Inferior parietal cortex (tissue), 1 donor: ENCODE results near the gene PCOLCE2.

Source experiments
- DNase-seq: peaks from one replicate; pipeline ENCODE4 v3.0.0-alpha.2; 2016; ENCODE audit errors: extremely low spot score

Gene PCOLCE2, protein sequence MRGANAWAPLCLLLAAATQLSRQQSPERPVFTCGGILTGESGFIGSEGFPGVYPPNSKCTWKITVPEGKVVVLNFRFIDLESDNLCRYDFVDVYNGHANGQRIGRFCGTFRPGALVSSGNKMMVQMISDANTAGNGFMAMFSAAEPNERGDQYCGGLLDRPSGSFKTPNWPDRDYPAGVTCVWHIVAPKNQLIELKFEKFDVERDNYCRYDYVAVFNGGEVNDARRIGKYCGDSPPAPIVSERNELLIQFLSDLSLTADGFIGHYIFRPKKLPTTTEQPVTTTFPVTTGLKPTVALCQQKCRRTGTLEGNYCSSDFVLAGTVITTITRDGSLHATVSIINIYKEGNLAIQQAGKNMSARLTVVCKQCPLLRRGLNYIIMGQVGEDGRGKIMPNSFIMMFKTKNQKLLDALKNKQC

DNA sequence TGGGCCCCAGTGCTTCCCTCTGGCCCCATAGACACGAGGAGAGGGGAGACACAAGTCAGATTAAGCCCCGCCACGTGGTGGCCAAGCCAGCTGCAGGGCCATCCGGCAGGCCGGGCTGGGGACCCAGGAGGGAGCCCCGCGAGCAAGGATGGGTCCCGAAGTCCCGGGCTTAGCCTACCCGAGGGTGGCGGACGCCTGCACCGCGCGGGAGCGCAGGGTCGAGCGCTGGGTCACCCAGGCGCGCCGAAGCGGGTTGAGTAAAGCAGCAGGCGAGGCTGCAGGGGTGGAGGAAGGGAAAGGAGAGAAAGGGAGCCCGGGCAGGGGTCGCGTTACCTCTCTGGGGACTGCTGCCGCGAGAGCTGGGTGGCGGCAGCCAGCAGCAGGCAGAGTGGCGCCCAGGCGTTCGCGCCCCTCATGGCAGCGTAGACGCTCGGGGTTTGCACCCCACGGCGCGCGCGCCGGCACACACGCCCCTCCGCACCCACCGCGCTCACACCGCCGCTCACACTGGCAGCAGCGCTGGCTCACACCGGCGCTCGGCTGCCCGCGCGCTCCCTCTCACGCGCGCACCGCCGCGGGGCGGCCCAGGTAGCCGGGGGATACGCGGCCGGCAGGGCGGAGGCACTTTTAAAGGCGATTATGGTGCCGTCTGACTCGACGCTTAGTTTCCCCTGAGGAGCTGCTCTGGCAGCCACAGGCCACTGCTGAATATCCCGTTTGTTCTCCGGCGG, at the start of gene PCOLCE2:
PCOLCE2 (minus strand) TSS at position 603 of the 731 bp plus-strand sequence; CDS start at position 416, 187 bp downstream.
- no peak for DNase-seq

DNA sequence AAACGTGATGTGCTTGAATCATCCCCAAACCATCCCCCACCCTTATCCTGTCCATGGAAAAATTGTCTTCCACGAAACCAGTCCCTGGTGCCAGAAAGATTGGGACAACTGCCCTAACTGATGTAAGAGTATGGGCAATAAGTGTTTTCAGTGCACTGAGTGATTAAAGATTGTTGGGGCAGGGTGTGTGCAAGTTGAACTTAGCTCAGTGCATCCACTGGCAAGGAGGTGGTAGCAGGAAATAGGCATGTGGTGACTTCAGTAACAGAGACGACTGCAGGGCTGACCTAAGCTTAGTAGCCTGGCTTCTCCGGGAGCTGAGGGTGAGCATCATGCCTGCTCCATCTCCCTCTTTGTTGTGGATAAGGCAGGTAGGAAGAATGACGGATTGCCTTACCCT, 47.1 kb upstream of the PCOLCE2 start:
- DNase-seq: no peak

DNA sequence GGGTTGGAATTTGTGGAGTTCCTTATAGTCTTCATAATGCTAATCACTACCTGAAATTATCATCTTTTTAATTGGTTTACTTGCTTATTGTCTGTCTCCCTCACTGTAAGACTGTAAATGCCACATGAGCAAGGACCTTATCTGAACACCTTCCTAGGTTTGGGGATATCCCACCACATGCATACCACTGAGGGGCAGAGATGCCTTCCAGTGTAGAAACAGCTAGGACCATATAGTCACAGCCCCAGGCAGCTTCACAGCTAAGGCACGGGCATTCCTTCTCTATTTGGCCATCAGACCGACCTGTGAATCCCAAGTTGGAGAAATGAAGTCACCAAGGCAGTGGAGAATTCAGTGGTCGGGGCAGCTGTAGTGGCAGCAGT, 46.0 kb upstream of the PCOLCE2 start:
- no peak for DNase-seq

DNA sequence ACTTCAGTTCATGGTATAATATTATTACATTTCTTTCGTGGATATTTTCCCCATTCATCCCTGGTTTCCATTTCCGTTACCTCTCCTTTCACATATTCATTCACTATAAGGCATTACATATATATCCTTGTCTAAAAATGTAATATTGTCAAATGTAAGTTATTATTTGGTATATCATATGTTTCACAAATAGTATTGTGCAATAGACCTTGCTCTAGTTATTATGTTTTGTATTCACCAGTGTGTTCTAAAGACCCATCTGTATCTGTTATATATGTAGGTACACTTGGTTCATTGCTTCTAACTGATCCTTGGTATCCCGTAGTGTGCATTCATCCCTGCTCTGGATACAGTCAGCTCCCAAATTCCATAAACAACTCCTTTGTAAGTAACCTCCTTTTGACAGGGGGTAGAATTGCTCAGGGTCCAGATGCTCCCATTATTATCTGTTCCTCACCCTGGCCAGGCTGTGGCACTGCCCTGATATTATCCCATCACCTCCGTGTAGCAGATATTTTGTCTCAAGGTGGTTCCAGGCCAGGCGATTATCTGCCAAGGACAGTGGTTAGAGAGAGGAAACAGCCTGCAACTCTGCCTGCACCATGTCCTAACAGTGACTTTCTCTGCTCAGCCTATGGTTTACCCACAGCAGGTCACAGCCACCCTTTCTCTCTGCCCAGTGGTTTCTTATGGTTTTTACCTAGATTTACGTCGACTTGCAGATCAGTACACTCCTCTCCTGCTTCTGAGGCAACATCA, 45.4 kb upstream of the PCOLCE2 start:
- DNase-seq: no peak

DNA sequence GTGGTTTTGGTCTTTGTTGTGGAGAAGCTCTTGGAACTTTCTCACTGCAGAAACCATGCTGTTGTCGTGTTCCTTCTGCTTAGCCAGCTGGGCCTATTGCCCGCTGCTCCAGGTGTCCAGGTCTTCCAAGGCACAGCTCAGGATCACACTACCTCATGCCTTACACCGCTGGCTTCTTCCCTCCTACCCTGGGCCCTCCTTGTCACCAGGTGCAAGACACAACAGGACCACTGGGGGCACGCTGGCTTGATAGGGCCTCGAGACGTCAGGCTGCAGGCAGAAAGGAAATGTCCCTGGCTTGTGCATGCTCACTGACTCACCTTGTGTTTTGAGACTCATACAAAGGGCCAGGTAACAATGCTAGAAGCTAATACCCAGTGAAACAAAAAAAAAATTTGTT, 42.3 kb upstream of the PCOLCE2 start:
- DNase-seq: no peak

DNA sequence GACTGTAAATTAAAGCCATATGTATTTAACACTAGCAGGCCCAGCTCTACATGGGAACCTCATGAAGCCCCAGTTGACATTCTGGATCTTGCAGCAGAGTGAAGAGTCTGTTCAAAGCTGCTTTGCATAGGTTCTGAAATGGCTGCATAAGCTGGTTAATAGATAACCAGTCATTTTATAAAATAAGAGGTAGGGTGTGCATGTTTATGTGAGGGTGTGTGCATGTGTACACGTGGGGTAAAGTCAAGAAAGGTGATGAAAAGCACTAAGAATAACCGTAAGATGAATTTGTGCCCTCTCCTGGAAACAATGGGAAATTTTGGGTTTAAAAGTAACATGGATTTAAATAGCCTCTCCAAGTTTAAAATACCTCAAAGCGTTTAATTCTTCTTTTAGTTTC, 41.6 kb upstream of the PCOLCE2 start:
- no peak for DNase-seq

DNA sequence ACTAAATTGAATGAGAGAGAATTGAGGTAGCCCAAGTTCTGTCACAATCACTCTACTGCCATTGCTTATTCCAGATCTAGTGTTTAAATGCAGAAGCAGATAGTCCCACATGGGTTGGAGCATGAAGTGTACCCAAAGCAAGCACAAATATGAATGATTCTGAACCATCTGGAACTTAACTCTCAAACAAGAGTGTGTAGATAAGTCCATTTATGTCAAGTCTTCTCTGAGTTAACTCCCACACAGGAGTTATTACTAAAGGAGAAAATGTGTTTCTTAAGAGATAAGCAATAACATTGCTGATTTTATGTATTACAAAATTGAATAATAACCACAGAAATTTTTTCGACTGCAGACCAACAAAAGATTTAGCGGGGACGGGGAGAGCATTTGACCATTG, 41.0 kb upstream of the PCOLCE2 start:
- DNase-seq: no peak

DNA sequence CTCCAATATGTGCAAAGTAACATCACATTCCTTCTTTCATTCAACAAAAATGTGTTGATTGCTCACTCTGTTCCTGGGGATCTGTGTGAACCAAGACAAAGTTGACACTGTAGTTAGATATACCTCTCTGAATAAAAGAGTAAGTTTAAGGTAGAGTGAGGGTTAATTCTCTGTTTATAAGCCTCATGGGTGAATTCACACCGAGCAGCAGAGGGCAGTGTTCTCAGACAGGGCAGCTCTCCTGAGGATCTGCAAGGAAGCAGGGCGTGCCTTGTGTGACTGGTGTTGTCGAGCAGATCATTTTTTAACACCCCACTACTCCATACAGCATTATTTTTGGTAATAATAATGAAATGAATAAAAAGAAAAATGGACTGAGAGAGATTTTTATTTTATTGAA, 40.2 kb upstream of the PCOLCE2 start:
- DNase-seq: peak; percentile 17

DNA sequence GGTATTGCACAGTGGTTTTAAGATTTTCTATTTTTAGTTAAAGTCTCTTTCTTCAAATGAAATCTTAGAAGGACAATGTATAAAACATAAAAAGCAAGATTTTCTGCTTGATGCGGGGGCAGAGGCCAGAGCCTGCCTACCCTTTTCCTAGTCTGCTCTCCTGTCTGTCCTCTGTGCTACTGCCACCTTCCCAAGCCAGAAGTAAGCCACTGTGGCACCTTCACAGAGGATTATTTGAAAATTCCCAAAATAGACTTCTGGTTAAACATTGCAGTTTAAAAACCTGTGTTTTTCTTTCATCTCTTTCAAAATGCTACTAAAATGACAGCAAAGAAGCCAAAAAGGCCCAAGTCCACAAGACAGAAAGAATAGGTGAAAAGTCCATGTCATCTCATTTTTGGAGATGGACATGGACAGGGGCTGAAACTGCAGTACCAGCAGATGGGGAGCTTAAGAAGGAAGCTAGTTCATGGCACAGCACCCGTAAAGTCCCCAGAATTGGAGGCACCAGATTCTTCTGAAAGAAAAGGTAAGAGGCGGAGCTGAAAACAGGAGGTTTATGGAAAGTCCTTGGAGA, 37.6 kb upstream of the PCOLCE2 start:
- DNase-seq: no peak

DNA sequence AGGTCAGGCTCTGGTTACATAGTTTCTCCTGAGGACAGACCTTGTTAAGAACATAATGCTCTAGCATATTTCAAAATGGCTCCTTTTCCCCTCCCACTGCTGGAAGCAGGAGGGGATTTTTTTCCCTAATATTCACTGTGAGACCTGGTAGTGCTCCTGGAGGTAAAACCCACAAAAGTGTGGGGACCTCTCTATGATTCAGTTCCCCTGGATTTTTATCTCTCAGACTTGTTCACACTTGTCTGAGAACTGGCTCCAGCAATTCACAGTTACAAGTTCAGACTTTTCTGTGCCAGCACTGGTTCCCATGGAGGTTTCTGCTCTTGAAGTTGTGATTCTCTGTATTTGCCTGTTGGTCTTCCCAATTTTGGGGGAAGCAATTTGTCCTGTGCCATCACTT, 36.3 kb upstream of the PCOLCE2 start:
- DNase-seq: no peak

DNA sequence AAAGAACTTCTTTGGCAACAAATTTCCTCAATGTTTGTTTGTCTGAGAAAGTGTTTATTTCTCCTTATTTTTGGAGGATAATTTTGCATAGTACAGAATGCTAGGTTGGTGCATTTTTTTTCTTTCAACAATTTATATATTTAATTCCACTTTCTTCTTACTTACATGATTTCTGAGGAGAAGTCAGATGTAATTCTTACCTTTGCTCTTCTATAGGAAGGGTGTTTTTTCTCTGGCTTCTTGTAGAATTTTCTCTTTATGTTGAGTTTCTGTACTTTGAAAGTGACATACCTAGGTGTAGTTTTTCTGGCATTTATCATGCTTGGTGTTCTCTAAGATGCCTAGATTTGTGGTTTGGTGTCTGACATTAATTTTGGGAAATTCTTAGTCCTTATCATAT, 34.8 kb upstream of the PCOLCE2 start:
- no peak for DNase-seq

DNA sequence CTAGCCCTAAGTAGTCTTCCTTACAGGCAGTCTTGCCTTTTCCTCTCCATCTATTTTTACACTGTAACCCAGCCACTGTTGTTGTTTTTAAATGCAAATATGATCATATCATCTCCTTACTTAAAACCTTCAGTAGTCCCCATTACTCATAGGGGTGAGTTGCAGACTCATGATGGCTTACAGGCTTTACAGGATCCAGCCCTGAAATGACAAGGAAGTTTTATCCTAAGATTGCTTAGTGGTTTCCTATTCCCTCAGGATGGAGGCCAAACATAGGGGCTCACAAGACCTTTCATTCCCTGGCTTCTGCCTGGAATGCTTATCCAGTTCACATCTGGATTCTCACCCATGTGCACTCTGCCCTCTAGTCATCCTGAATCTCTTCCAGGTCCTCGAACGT, 27.7 kb upstream of the PCOLCE2 start:
- DNase-seq: no peak

DNA sequence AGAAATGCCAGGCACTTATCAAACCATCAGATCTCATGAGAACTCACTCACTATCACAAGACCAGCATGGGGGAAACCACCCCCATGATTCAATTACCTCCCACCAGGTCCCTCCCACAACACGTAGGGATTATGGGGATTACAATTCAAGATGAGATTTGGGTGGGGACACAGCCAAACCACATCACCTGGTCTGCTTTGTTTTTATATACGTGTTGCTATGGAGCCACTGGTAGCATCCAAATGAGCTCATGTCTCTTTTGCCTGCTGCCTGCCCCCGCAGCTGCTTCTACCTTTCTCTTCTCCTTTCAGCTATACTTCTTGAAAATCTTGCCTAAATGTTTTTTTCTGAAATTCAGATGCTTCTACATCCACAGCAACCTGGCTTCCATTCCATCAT, 26.8 kb upstream of the PCOLCE2 start:
- no peak for DNase-seq

DNA sequence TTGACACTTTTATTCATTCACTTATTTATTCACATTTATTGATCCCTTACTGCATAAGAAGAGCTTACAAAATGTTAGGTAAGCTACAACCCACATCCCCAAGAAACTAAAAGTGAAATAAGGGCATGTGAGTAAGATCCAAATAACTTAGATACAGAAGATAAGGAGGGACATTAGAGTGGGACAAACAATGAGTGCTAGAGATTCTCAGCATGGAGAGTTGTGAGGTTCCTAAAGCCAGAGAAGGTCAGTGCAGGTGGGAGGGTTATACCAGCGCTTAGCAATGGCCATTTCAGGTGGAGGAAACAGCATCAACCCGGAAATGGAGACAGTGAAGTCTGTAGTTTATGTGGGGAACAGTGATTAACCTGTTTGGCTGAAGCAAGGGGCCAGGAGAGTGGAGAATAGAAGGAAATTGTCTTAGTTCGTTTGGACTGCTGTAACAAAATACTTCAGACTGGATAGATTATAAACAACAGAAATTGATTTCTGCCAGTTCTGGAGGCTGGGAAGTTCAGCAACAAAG, 25.5 kb upstream of the PCOLCE2 start:
- no peak for DNase-seq

DNA sequence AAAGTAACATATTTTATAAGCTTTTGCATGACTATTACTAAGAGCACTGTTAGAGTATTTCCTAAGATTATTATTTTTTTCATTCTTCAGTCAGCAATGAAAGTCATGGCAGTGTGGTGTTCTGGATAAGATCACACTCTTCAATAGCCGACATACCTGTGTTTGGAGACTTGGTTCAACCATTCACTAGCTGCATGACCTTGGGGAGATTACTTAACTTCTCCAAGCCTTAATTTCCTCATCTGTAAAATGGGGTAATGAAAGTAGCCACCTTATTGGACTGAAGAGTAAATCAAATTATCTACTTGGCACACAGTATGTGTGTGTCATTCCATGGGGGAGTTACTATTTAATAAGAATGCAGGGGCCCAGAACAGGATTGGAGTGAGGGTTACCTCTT, 24.5 kb upstream of the PCOLCE2 start:
- DNase-seq: no peak

DNA sequence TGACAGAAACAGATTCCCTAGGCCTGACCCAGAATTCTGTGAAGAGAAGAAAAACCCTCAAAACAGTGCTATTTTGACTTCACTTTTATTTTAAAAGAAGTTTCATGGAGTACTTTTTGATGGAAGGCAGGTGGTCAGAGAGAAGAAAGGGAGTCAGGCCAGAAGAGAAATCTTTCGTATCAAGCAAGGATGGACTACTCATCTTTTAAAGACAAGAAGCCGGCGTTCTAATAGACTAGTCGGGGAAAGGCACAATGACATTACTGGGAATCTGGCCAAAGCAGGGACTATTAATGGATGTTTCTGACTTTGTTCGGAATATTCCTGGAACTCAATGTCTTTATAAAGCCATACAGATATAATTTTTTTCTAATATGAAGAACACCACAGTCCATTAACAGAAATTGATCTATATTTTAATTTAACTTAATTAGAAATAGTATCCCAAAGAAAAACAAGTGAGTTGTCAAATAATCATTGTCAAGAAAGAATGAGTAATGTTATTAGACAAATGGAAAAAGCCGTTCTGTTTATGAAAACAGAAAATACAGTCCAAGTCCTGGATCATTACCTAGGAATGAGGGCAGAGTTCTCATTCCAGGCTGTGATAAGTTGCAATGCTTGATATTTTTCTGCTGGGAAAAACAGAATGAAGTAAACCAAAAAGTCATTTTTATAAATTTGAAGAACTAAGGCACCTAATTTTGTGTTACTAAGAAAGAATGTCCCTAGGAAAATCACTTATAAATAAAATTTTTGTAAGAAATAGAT, 23.7 kb upstream of the PCOLCE2 start:
- DNase-seq: no peak

DNA sequence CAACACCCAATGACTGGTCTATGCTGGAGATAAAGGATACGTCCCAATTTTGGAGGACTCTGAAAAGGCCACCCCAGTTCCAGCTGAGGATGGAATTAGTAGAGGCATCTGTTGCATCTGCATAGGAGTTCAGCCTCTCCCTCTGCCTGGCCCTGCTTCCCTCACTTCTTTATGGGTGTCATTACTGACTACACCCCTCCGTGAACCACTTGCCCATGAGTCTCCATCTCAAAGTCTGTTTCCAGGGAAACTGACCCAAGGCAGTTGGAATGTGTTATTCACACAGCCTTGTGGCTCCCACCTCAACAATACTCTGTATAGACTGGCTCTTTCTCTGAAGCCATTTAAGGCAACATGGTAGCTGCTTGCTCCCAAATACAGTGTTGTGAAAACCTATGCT, 21.4 kb upstream of the PCOLCE2 start:
- no peak for DNase-seq

DNA sequence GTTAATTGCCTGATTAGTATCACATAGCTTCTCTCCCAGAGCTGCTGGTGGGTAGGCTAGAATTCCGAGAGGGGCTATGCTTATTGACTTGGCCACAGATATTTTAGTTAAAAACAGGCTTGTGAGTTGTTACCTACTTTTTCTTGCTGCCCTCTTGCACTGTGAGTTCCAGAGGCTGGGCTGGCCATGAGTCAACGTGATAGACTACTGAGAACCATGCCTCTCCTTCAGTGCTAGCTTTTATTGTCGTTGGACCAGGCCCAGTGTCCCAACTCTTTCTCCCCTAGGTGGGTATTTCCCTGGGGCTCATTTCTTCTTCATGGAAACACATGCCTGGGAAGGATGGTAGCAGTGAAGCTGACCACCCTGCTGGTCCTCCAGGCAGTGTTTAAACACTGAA, 20.4 kb upstream of the PCOLCE2 start:
- no peak for DNase-seq

DNA sequence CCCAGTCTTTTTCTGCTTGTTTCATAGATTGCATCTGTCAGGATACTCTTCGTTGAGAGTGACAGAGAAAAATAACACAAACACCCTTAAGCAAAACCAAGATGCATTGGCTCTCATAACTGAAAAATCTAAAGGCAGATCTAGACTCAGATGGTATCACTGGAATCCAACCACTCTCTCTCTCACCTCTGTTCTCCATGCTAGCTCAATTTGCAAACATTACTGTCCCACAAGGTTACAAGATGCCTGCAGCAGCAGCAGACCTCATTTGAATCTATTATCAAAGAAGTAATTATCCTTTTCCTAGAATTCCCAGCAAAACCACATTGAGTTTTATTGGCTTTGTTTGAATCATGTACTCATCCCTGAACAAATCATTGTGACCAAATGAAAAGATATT, 19.1 kb upstream of the PCOLCE2 start:
- DNase-seq: no peak

DNA sequence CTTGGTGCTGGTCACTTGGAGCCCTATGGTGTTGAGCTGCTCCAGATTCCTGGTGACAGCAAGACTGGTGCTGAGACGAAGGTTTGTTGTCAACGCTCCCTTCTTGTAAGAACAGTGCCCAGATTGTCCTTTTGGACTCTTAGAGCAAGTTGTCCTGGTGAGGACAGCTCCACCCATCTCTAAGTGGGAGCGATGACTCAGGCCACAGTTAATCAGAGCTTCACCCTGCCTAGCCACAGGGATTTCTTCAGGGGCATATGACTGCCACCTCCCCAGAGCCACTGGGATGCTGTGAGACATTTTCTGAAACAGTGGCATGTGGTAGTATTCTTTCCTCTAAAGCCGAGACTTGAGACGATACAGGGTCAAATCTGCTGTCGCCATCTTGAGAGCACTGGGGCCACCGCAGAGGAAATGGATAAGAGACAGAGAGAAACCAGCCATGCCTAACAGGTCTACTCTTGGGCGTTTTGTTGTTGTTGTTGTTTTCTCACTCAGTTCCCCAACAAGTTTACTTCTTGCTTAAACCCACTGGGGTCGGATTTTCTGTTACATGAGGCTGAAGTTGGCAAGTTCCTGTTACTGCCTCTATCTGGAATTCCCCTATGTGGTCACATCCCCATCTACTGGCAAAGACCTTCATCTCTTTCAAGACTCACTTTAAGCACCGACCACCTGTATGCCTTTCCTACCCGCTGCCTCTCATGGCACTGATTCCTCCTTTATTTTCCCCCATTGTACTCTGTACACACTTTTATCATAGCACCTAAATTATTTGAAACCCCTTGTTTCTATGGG, 16.0 kb upstream of the PCOLCE2 start:
- no peak for DNase-seq
